Chondrocyte (in vitro differentiated cells): ENCODE results near the gene LRRC49. TPM values are rescaled to one million over a fixed set of nuclear protein-coding genes. Genes with fewer than 3 reads are reported as not detected.
"Not testable (repeated sequence)": the region's sequence is repeated elsewhere in the genome, so short reads cannot be mapped to it uniquely, and the experiment has no call there.

Source experiments
- DNase-seq: peaks from one replicate; pipeline ENCODE4 v3.0.0; 2021; ENCODE audit warnings: mixed read lengths, low spot score
- H3K27ac Mint-ChIP-seq: one replicate; pipeline ENCODE4 v1.8.0; 2021; ENCODE audit warnings: mild to moderate bottlenecking, moderate library complexity, mixed read lengths; ENCODE audit not compliant: unreplicated experiment
- H3K27me3 Mint-ChIP-seq: 2 replicates; pipeline ENCODE4 v1.8.0; 2021; ENCODE audit warnings: low read depth, mixed read lengths
- H3K36me3 Mint-ChIP-seq: 2 replicates; pipeline ENCODE4 v1.8.0; 2021; ENCODE audit warnings: low read depth, mixed read lengths
- H3K4me1 Mint-ChIP-seq: 2 replicates; pipeline ENCODE4 v1.8.0; 2021; ENCODE audit warnings: low read depth, mild to moderate bottlenecking, mixed read lengths
- H3K4me3 Mint-ChIP-seq: one replicate; pipeline ENCODE4 v1.8.0; 2021; ENCODE audit warnings: mild to moderate bottlenecking, moderate library complexity, mixed read lengths; ENCODE audit not compliant: unreplicated experiment
- H3K9me3 Mint-ChIP-seq: 2 replicates; pipeline ENCODE4 v1.8.0; 2021; ENCODE audit warnings: low read depth, mixed read lengths
- CTCF ChIP-seq: fragments of 200-600 bp; sonication (generic); IDR thresholded peaks from 2 replicates; pipeline ENCODE4 v1.5.0; 2021; ENCODE audit warnings: antibody characterized with exemption, mild to moderate bottlenecking, moderate library complexity
- total RNA-seq: library from RNA; stranded (reverse); gene quantifications from 3 replicates; pipeline ENCODE4 v1.2.1, GENCODE V29; 2021

The LRRC49 gene
- total RNA-seq, 1 donor from 2014 or later, result 8.8 TPM

- no peak for DNase-seq
- H3K4me1 Mint-ChIP-seq, result peaks cover 8% of the 10 kb centered on the region
- H3K9me3 Mint-ChIP-seq, result no peaks in the 10 kb centered on the region
- H3K4me3 Mint-ChIP-seq, result no peak overlapping the region
- peaks cover 2% of the 10 kb centered on the region for H3K36me3 Mint-ChIP-seq
- no peak for TF ChIP-seq CTCF
- H3K27me3 Mint-ChIP-seq, result no peaks in the 10 kb centered on the region
- H3K27ac Mint-ChIP-seq, result no peak overlapping the region
These were observed 28.5 kb downstream of the LRRC49 start for GRCh38 chr15:70920981-70921696.

- no peak overlapping the region for H3K27ac Mint-ChIP-seq
- peaks cover 2% of the 10 kb centered on the region for H3K36me3 Mint-ChIP-seq
These were observed 29.5 kb downstream of the LRRC49 start for GRCh38 chr15:70922119-70922518.

GRCh38 chr15:70923311-70924080 lies 30.9 kb downstream of the LRRC49 start:
- no peak for DNase-seq
- Mint-ChIP-seq H3K4me3 (no peak overlapping the region), H3K27ac (no peak overlapping the region), H3K27me3 (no peaks in the 10 kb centered on the region), H3K9me3 (no peaks in the 10 kb centered on the region), H3K4me1 (peaks cover 8% of the 10 kb centered on the region), H3K36me3 (peaks cover 5% of the 10 kb centered on the region)
- TF ChIP-seq CTCF, result no peak

More at GRCh38 chr15:70922119-70922518, 29.5 kb downstream of the LRRC49 start:
- H3K27me3 Mint-ChIP-seq, result no peaks in the 10 kb centered on the region
- TF ChIP-seq CTCF, result no peak
- no peak overlapping the region for H3K4me3 Mint-ChIP-seq
- no peaks in the 10 kb centered on the region for H3K9me3 Mint-ChIP-seq
- no peak for DNase-seq
- H3K4me1 Mint-ChIP-seq, result peaks cover 8% of the 10 kb centered on the region

GRCh38 chr15:70926914-70927313 lies 34.3 kb downstream of the LRRC49 start:
- not testable (repeated sequence) for H3K9me3 Mint-ChIP-seq, H3K27me3 Mint-ChIP-seq, H3K27ac Mint-ChIP-seq, H3K4me1 Mint-ChIP-seq, DNase-seq, H3K4me3 Mint-ChIP-seq
- peaks cover 10% of the 10 kb centered on the region for H3K36me3 Mint-ChIP-seq

- Mint-ChIP-seq H3K36me3 (peaks cover 8% of the 10 kb centered on the region), H3K4me3 (no peak overlapping the region), H3K27ac (no peak overlapping the region), H3K4me1 (peaks cover 3% of the 10 kb centered on the region), H3K9me3 (peaks cover 3% of the 10 kb centered on the region), H3K27me3 (no peaks in the 10 kb centered on the region)
- TF ChIP-seq CTCF, result no peak
- no peak for DNase-seq
These were observed 39.2 kb downstream of the LRRC49 start for GRCh38 chr15:70931821-70932220.
